B cell (primary cell): ENCODE results near the gene PAMR1. TPM values are rescaled to one million over a fixed set of nuclear protein-coding genes. Genes with fewer than 3 reads are reported as not detected.

Experiments
- ATAC-seq: fragments of 200-7000 bp; cut with Tn5 transposase; one replicate; pipeline ENCODE4 v1.10.0; 2021; ENCODE audit warnings: low read depth, mild to moderate bottlenecking, moderate number of reproducible peaks, moderate library complexity
- CTCF ChIA-PET: fragments of 350-600 bp; sonication (Branson Sonifier 250); formaldehyde crosslinking; loops from one replicate; lab custom pipeline; 2021; ENCODE audit warnings: antibody characterized with exemption, inconsistent platforms; lab: Charles Lee
- POLR2A ChIA-PET: fragments of 350-600 bp; sonication (Branson Sonifier 250); formaldehyde crosslinking; loops from one replicate; lab custom pipeline; 2021; ENCODE audit warnings: antibody characterized with exemption; lab: Charles Lee
- DNase-seq: peaks from one replicate; pipeline ENCODE4 v3.0.0; 2013
- H2AFZ ChIP-seq: 2 replicates; pipeline ENCODE4 v1.6.1; 2012; ENCODE audit warnings: mild to moderate bottlenecking, low read depth, low read length; ENCODE audit not compliant: insufficient read depth, poor library complexity, severe bottlenecking
- H3K27ac ChIP-seq, 2 donors: 1 replicate in 1 of 2; 2 replicates in 1 of 2; pipeline ENCODE4 v1.5.1; 2012 to 2013; ENCODE audit warnings: low read length in 2 of 2, mild to moderate bottlenecking in 2 of 2, moderate library complexity in 1 of 2
- H3K27me3 ChIP-seq, 4 experiments: fragments of 200-600 bp in 1 of 4; sonication (generic) in 1 of 4; replicated peaks in 1 of 4; 1 replicate in 2 of 4; 2 replicates in 2 of 4; pipeline versions ENCODE4 v1.6.1 to v1.7.0; 2013 to 2016; ENCODE audit warnings: low read length in 3 of 4, mild to moderate bottlenecking in 2 of 4, mixed read lengths in 1 of 4, moderate library complexity in 1 of 4; ENCODE audit not compliant: insufficient read depth in 4 of 4, control insufficient read depth in 3 of 4; ENCODE audit errors: control extremely low read depth in 1 of 4
- H3K36me3 ChIP-seq, 2 experiments: replicated peaks in 1 of 2; 1 replicate in 1 of 2; 2 replicates in 1 of 2; pipeline versions ENCODE4 v1.6.1 to v1.7.1; 2013; ENCODE audit warnings: low read length in 1 of 2; ENCODE audit not compliant: insufficient read depth in 2 of 2, control insufficient read depth in 1 of 2; ENCODE audit errors: control extremely low read depth in 1 of 2, extremely low read depth in 1 of 2
- H3K4me1 ChIP-seq, 2 donors: fragments of 200-600 bp in 1 of 2; sonication (generic) in 1 of 2; 1 replicate in 1 of 2; 2 replicates in 1 of 2; pipeline versions ENCODE4 v1.5.1 to v1.6.1; 2013 to 2017; ENCODE audit warnings: low read length in 2 of 2; ENCODE audit not compliant: control insufficient read depth in 2 of 2, insufficient read depth in 2 of 2
- H3K4me2 ChIP-seq: replicated peaks from 2 replicates; pipeline ENCODE3; 2012; ENCODE audit warnings: mild to moderate bottlenecking, low read depth, low read length; ENCODE audit not compliant: poor library complexity, severe bottlenecking
- H3K4me3 ChIP-seq, 5 experiments: fragments of 200-600 bp in 1 of 5; sonication (generic) in 1 of 5; 1 replicate in 3 of 5; 2 replicates in 2 of 5; pipeline versions ENCODE4 v1.5.1 to v1.7.0; 2011 to 2016; ENCODE audit warnings: low read length in 4 of 5, mild to moderate bottlenecking in 4 of 5, low read depth in 2 of 5, control low read depth in 1 of 5, moderate library complexity in 1 of 5; ENCODE audit not compliant: insufficient read depth in 1 of 5; ENCODE audit errors: control extremely low read depth in 1 of 5, extremely low read depth in 1 of 5
- H3K79me2 ChIP-seq: fragments of 200-600 bp; sonication (generic); one replicate; pipeline ENCODE4 v1.6.0; 2016; ENCODE audit warnings: low read length; ENCODE audit not compliant: control insufficient read depth, insufficient read depth
- H3K9ac ChIP-seq: fragments of 200-600 bp; sonication (generic); 2 replicates; pipeline ENCODE4 v1.6.1; 2017; ENCODE audit warnings: mild to moderate bottlenecking, low read length, moderate library complexity
- H3K9me3 ChIP-seq, 3 donors: one replicate each; pipeline versions ENCODE4 v1.6.1 to v1.7.1; 2013; ENCODE audit warnings: low read length in 2 of 3; ENCODE audit not compliant: control insufficient read depth in 2 of 3, insufficient read depth in 1 of 3; ENCODE audit errors: control extremely low read depth in 1 of 3
- H4K20me1 ChIP-seq: 2 replicates; pipeline ENCODE4 v1.6.0; 2012; ENCODE audit warnings: mild to moderate bottlenecking, low read length; ENCODE audit not compliant: insufficient read depth, control insufficient read depth, poor library complexity, severe bottlenecking
- H3K27ac Mint-ChIP-seq: one replicate; pipeline ENCODE4 v1.8.0; 2021; ENCODE audit warnings: mixed read lengths
- H3K27me3 Mint-ChIP-seq: one replicate; pipeline ENCODE4 v1.8.0; 2021; ENCODE audit warnings: mixed read lengths
- H3K4me1 Mint-ChIP-seq: one replicate; pipeline ENCODE4 v1.8.0; 2021; ENCODE audit warnings: mixed read lengths
- H3K4me3 Mint-ChIP-seq: one replicate; pipeline ENCODE4 v1.8.0; 2021; ENCODE audit warnings: mixed read lengths
- H3K9me3 Mint-ChIP-seq: one replicate; pipeline ENCODE4 v1.8.0; 2022; ENCODE audit warnings: mixed read lengths; ENCODE audit not compliant: insufficient read depth
- CTCF ChIP-seq: fragments of 200-600 bp; IDR thresholded peaks from one replicate; pipeline ENCODE4 v1.8.0; 2022; ENCODE audit warnings: antibody characterized with exemption, mild to moderate bottlenecking
- EZH2 ChIP-seq: IDR thresholded peaks from 2 replicates; pipeline ENCODE4 v1.6.1; 2012; ENCODE audit warnings: borderline replicate concordance, low read depth, mild to moderate bottlenecking, moderate library complexity, low read length; ENCODE audit not compliant: insufficient read depth, poor library complexity, severe bottlenecking
- WGBS: methylation state at CpG from one replicate; pipeline ENCODE4 v1.1.5; 2013; ENCODE audit warnings: missing lambda C conversion rate; ENCODE audit not compliant: insufficient coverage; 5-methylcytosine and 5-hydroxymethylcytosine counted together
- intact Hi-C: fragments of 100-400 bp; cut with micrococcal nuclease; formaldehyde crosslinking; loops from one replicate; pipeline ENCODE4 v1.10.0; 2022
- polyA plus RNA-seq: library from polyadenylated mRNA; depleted of rRNA; stranded (reverse); fragments of >200 nt; gene quantifications from 2 replicates; pipeline ENCODE4 v1.2.3, GENCODE V29; 2012
- total RNA-seq, 2 donors: library from RNA; stranded (reverse); fragments of 120-200 nt in 1 of 2; gene quantifications; 1 replicate in 1 of 2; 2 replicates in 1 of 2; pipeline versions ENCODE4 v1.2.3 to v1.2.4, GENCODE V29; 2013 to 2022

PAMR1 gene
- total and polyA plus RNA-seq, 2 donors (not counting 1 experiment from before 2014, with no cell fraction given): not detected

GRCh38 chr11:35433588-35433987 is 91.8 kb downstream of the PAMR1 start:
- ChIA-PET CTCF (interaction anchor here (0.6 kb wide), 1 partner anchor 1203 kb away, joined by 5 read pairs; no protein-coding TSS in a partner anchor), POLR2A (no interaction called here)
- Histone ChIP-seq H3K79me2 (no peaks in the 10 kb centered on the region), H3K4me1 (no peaks in the 10 kb centered on the region), H3K36me3 (no peaks in the 10 kb centered on the region), H4K20me1 (no peaks in the 10 kb centered on the region), H3K27ac (no peak overlapping the region), H3K27me3 (peaks cover 0 to 19% (median 9%) of the 10 kb centered on the region in 4 experiments), H3K4me3 (no peak overlapping the region), H3K9me3 (no peaks in the 10 kb centered on the region), H2AFZ (no peak overlapping the region), H3K4me2 (no peak overlapping the region), H3K9ac (no peak overlapping the region)
- intact Hi-C loops: no loop called here
- Mint-ChIP-seq H3K27ac (no peak overlapping the region), H3K4me1 (no peaks in the 10 kb centered on the region), H3K27me3 (peaks cover 33% of the 10 kb centered on the region), H3K9me3 (no peaks in the 10 kb centered on the region), H3K4me3 (no peak overlapping the region)
- DNase-seq (no peak), ATAC-seq (no peak)
- WGBS: 90% methylated on average over 2 of the region's 3 CpGs
- TF ChIP-seq CTCF (no peak), EZH2 (no peak)

DNA sequence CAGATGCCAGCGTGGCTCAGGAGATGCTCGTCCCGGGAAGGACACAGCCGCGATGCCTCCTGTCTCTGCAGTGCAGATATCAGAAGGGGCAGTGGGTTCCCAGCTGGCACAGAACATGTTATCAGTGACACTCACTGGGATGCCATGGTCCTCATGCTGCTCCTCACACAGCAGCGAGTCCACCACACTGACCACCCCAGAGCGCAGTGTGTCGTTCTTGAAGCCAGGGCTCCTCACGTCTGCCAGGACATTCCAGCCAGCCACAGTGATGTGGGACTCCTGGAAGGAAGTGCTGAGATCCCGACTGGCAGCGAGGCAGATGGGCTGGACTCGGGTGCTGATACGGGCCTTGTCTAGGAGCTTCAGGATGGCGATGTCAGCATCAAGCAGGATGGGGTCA is 93.0 kb downstream of the PAMR1 start:
- Histone ChIP-seq H3K27ac (no peak overlapping the region), H3K4me3 (no peak overlapping the region), H3K9me3 (no peaks in the 10 kb centered on the region), H4K20me1 (no peaks in the 10 kb centered on the region), H3K4me2 (no peak overlapping the region), H3K27me3 (peaks cover 0 to 25% (median 8%) of the 10 kb centered on the region in 4 experiments), H2AFZ (no peak overlapping the region), H3K4me1 (no peaks in the 10 kb centered on the region), H3K79me2 (no peaks in the 10 kb centered on the region), H3K9ac (no peak overlapping the region), H3K36me3 (no peaks in the 10 kb centered on the region)
- 91% methylated on average over 14 of the region's 14 CpGs for WGBS
- DNase-seq (no peak), ATAC-seq (no peak)
- Mint-ChIP-seq H3K27me3 (peaks cover 41% of the 10 kb centered on the region), H3K4me3 (no peak overlapping the region), H3K9me3 (no peaks in the 10 kb centered on the region), H3K27ac (no peak overlapping the region), H3K4me1 (no peaks in the 10 kb centered on the region)
- TF ChIP-seq CTCF: no peak
- no peak for TF ChIP-seq EZH2
- ChIA-PET CTCF (no interaction called here), POLR2A (no interaction called here)
- intact Hi-C loops: no loop called here
